HCT116 (cell line): Measurements from ENCODE around the gene ACTC1. TPM values are rescaled to one million over a fixed set of nuclear protein-coding genes. Genes with fewer than 3 reads are reported as not detected.

Experiments
- ATAC-seq: fragments of 200-7000 bp; cut with Tn5 transposase; 2 replicates; pipeline ENCODE4 v1.9.1; 2020; ENCODE audit warnings: mild to moderate bottlenecking, moderate library complexity
- BruUV-seq: library from RNA; stranded (reverse); fragments of 400-500 nt; replicated peaks from 2 replicates; lab custom pipeline; 2021; lab: Mats Ljungman, UMichigan
- CTCF ChIA-PET: fragments of 300-600 bp; sonication (Branson Sonifier 250); formaldehyde crosslinking; loops from one replicate; lab custom pipeline; 2021; ENCODE audit warnings: antibody characterized with exemption; lab: Charles Lee
- POLR2A ChIA-PET: fragments of 300-600, 350-600 bp; sonication (Branson Sonifier 250); formaldehyde crosslinking; loops from one replicate; lab custom pipeline; 2021; ENCODE audit warnings: antibody characterized with exemption; lab: Charles Lee
- RAD21 ChIA-PET, 2 experiments: fragments of 300-600 bp; sonication (Branson Sonifier 250); formaldehyde crosslinking; loops; one replicate each; lab custom pipeline; 2023; ENCODE audit warnings: low total read pairs in 2 of 2; ENCODE audit not compliant: uncharacterized antibody in 2 of 2, unreplicated experiment in 2 of 2, low non-redundant PET in 1 of 2; lab: Charles Lee
- DNase-seq: peaks from one replicate; pipeline ENCODE4 v3.0.0-alpha.2; 2010; ENCODE audit warnings: low read depth, low spot score
- H2AFZ ChIP-seq: fragments of 200-600 bp; shearing (Covaris generic), sonication (generic); 2 replicates; pipeline ENCODE4 v1.6.1; 2017; ENCODE audit warnings: low read depth, mixed run types, mixed read lengths, antibody characterized with exemption, low read length; ENCODE audit not compliant: poor library complexity, severe bottlenecking
- H3K27ac ChIP-seq: 2 replicates; pipeline ENCODE4 v1.5.1; 2012; ENCODE audit warnings: low read depth, low read length
- H3K27me3 ChIP-seq: fragments of 200-600 bp; sonication (generic); 2 replicates; pipeline ENCODE4 v1.6.1; 2016; ENCODE audit warnings: mixed run types, low read length, mixed read lengths; ENCODE audit not compliant: insufficient read depth
- H3K36me3 ChIP-seq, 2 experiments: fragments of 200-500 bp in 1 of 2; fragments of 200-600 bp in 1 of 2; sonication (Bioruptor generic) in 1 of 2; sonication (generic) in 1 of 2; 2 replicates each; pipeline versions ENCODE4 v1.5.1 to v1.6.1; 2014 to 2016; ENCODE audit warnings: low read length in 2 of 2, inconsistent platforms in 1 of 2, mixed read lengths in 1 of 2, mixed run types in 1 of 2; ENCODE audit not compliant: insufficient read depth in 2 of 2, control insufficient read depth in 1 of 2
- H3K4me1 ChIP-seq, 2 experiments: fragments of 200-600 bp in 1 of 2; sonication (generic) in 1 of 2; 2 replicates each; pipeline versions ENCODE4 v1.5.1 to v1.6.1; 2012 to 2017; ENCODE audit warnings: low read length in 2 of 2, inconsistent platforms in 1 of 2, mild to moderate bottlenecking in 1 of 2, mixed read lengths in 1 of 2, mixed run types in 1 of 2, moderate library complexity in 1 of 2; ENCODE audit not compliant: insufficient read depth in 2 of 2, control insufficient read depth in 1 of 2
- H3K4me2 ChIP-seq: fragments of 200-600 bp; sonication (generic); 2 replicates; pipeline ENCODE4 v1.6.1; 2017; ENCODE audit warnings: mixed run types, low read length, mixed read lengths
- H3K4me3 ChIP-seq, 2 experiments: fragments of 200-600 bp in 1 of 2; sonication (generic) in 1 of 2; replicated peaks in 1 of 2; 2 replicates each; pipeline ENCODE4 v1.5.1; 2011 to 2016; ENCODE audit warnings: low read length in 2 of 2, control low read depth in 1 of 2, low read depth in 1 of 2, mild to moderate bottlenecking in 1 of 2, mixed read lengths in 1 of 2, mixed run types in 1 of 2
- H3K79me2 ChIP-seq: fragments of 200-600 bp; sonication (generic); 2 replicates; pipeline ENCODE4 v1.6.1; 2017; ENCODE audit warnings: mild to moderate bottlenecking, mixed run types, low read length, moderate library complexity, mixed read lengths; ENCODE audit not compliant: insufficient read depth
- H3K9ac ChIP-seq: fragments of 200-600 bp; sonication (generic); 2 replicates; pipeline ENCODE4 v1.6.1; 2016; ENCODE audit warnings: low read length, mixed read lengths
- H3K9me2 ChIP-seq: fragments of 200-600 bp; sonication (generic), shearing (Covaris generic); 2 replicates; pipeline ENCODE4 v1.6.1; 2017; ENCODE audit warnings: mixed run types, mild to moderate bottlenecking, moderate library complexity; ENCODE audit not compliant: insufficient read depth
- H3K9me3 ChIP-seq, 2 experiments: fragments of 200-500 bp in 1 of 2; fragments of 200-600 bp in 1 of 2; sonication (Bioruptor generic) in 1 of 2; sonication (generic) in 1 of 2; 2 replicates each; pipeline ENCODE4 v1.6.1; 2014 to 2017; ENCODE audit warnings: low read length in 2 of 2, mixed read lengths in 2 of 2, inconsistent platforms in 1 of 2, low read depth in 1 of 2, mild to moderate bottlenecking in 1 of 2, mixed run types in 1 of 2, moderate library complexity in 1 of 2; ENCODE audit not compliant: control insufficient read depth in 1 of 2, insufficient read depth in 1 of 2
- H4K20me1 ChIP-seq: fragments of 200-600 bp; sonication (generic), shearing (Covaris generic); 2 replicates; pipeline ENCODE4 v1.6.1; 2017; ENCODE audit warnings: mixed run types, mild to moderate bottlenecking, moderate library complexity; ENCODE audit not compliant: insufficient read depth
- EGR1 ChIP-seq: IDR thresholded peaks from 2 replicates; pipeline ENCODE4 v1.6.1; 2012; ENCODE audit warnings: low read depth
- ELF1 ChIP-seq: IDR thresholded peaks from 2 replicates; pipeline ENCODE4 v1.6.1; 2012; ENCODE audit warnings: low read depth, borderline replicate concordance
- EZH2 ChIP-seq: fragments of 200-600 bp; sonication (generic); IDR thresholded peaks from 2 replicates; pipeline ENCODE4 v1.6.1; 2017; ENCODE audit warnings: antibody characterized with exemption, mixed run types
- FOSL1 ChIP-seq: IDR thresholded peaks from 2 replicates; pipeline ENCODE4 v1.6.1; 2012; ENCODE audit warnings: low read depth
- POLR2A ChIP-seq: IDR thresholded peaks from 2 replicates; pipeline ENCODE4 v1.7.0; 2011; ENCODE audit warnings: borderline replicate concordance; ENCODE audit not compliant: insufficient read depth, insufficient read length; ENCODE audit errors: extremely low read depth
- RAD21 ChIP-seq: IDR thresholded peaks from 2 replicates; pipeline ENCODE4 v1.6.1; 2012; ENCODE audit warnings: low read depth, mild to moderate bottlenecking
- SP1 ChIP-seq: IDR thresholded peaks from 2 replicates; pipeline ENCODE4 v1.6.1; 2012; ENCODE audit warnings: low read depth
- TCF7L2 ChIP-seq: IDR thresholded peaks from 2 replicates; pipeline ENCODE4 v1.7.0; 2011; ENCODE audit warnings: borderline replicate concordance, inconsistent platforms; ENCODE audit not compliant: insufficient read depth, insufficient read length; ENCODE audit errors: extremely low read depth
- YY1 ChIP-seq: IDR thresholded peaks from 2 replicates; pipeline ENCODE4 v1.6.1; 2011; ENCODE audit warnings: low read length, low read depth, moderate library complexity, mild to moderate bottlenecking; ENCODE audit not compliant: insufficient replicate concordance; ENCODE audit errors: extremely low read depth
- ZBTB33 ChIP-seq: IDR thresholded peaks from 2 replicates; pipeline ENCODE4 v1.6.1; 2011; ENCODE audit warnings: mild to moderate bottlenecking, low read length, moderate library complexity; ENCODE audit not compliant: insufficient replicate concordance; ENCODE audit errors: extremely low read depth
- ZFX ChIP-seq: fragments of 450-650 bp; IDR thresholded peaks from 2 replicates; pipeline ENCODE4 v1.6.1; 2017
- ZNF274 ChIP-seq: fragments of 200-500 bp; sonication (Bioruptor generic); IDR thresholded peaks from 2 replicates; pipeline ENCODE4 v1.6.1; 2014; ENCODE audit warnings: mild to moderate bottlenecking, low read depth, low read length, inconsistent platforms
- intact Hi-C: fragments of 100-400 bp; cut with micrococcal nuclease; formaldehyde crosslinking; loops from 2 replicates; pipeline ENCODE4 v1.10.0; 2022
- total RNA-seq: library from RNA; stranded (reverse); gene quantifications from one replicate; pipeline ENCODE4 v1.2.1, GENCODE V29; 2021; ENCODE audit not compliant: unreplicated experiment
- TF ChIP-seq, protein P1 (sequence below): IDR thresholded peaks from 2 replicates; pipeline ENCODE4 v1.6.1; 2012; ENCODE audit warnings: low read depth

Gene ACTC1
- total RNA-seq, 1 experiment from 2014 or later = not detected

DNA sequence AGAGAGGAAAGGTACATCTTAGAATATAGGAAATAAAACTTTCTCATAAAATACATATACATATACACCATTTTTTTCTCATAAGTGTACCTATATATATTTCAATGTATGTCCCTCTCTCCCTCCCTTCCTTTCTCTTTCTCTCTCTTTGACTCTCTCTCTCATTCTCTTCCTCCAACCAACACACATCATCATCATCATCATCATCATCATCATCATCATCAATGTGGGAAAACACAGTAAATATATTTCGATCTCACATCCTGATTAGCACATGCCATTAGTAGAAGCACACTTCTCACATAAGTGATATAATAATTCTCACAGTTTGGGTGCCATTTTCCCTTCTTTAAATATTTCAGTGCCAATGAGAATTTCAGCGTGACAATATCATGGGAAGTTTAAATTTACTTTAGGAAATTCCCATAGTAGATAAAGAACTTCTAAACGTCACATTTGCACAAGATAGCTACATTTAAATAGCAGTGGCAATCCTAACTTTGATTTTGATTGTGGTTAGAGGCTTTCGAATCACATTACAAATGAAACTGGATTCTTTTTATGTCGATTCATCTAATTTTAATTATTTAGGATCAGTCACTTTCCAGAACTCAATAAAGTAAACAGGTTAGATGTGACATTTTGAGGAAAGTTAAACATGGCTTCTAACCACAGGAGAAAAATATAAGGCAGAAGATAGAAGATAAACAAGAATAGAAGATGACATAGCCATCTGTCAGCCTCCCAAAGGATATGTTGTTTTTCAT is 33.0 kb upstream of the ACTC1 start (continued):
- TF ChIP-seq YY1 = no peak
- TF ChIP-seq ELF1 = no peak
- TF ChIP-seq ZFX = no peak
- no peak for TF ChIP-seq RAD21
- TF ChIP-seq, all 23 proteins: peak for 0

DNA sequence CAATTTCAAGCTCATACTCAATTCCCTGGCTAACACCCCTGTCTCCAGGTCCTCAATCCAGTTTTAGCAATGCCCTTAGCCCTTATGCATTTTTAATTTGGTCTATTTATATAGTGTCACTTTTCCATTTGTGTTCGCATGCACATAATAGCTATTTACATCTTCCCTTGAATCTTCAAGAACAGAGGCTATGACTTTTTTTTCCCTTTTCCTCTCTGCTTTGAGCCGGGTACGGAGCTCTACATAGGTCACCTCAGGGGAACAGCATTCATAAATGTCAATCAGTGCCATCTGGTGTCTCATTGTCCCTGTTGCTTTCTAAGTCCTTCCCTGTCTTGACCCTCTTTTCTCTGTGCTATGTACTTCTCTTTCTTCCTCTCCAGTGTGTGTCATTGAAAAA is 26.5 kb upstream of the ACTC1 start:
- H2AFZ ChIP-seq = no peak overlapping the region
- no TSS peak for BruUV-seq
- RAD21 ChIA-PET = no interaction called here
- CTCF ChIA-PET = no interaction called here
- intact Hi-C loops = no loop called here
- H4K20me1 ChIP-seq = no peaks in the 10 kb centered on the region
- H3K4me1 ChIP-seq = no peaks in the 10 kb centered on the region
- no peak overlapping the region for H3K4me3 ChIP-seq
- no peak overlapping the region for H3K27ac ChIP-seq
- no peaks in the 10 kb centered on the region for H3K9me2 ChIP-seq
- POLR2A ChIA-PET = no interaction called here
- ATAC-seq (no peak), DNase-seq (no peak)
- H3K9me3 ChIP-seq = no peaks in the 10 kb centered on the region
- no peak overlapping the region for H3K4me2 ChIP-seq
- H3K27me3 ChIP-seq = no peaks in the 10 kb centered on the region; the same call in 1 of the 2 replicates
- no peak overlapping the region for H3K9ac ChIP-seq
- TF ChIP-seq SP1 (no peak), FOSL1 (no peak), TCF7L2 (no peak)
- no peaks in the 10 kb centered on the region for H3K36me3 ChIP-seq
- H3K79me2 ChIP-seq = no peaks in the 10 kb centered on the region

DNA sequence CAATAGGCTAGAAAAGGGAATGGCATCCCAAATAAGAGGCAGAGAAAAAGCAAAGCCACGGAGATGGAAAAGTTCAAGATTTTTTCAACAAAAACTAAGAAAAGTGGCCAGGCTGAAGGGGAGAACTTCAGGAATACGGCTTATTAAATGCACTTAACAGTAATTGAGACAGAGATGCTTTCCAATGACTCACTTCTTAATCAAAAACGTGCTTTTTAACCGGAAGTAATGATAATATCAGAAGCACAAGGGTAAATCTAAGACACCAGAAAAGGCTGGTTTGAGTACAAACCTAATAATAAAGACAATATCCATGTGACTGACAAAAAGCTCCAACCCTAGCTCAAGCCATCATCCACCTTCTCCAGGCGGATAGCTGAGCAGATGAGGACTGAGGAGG is 24.8 kb upstream of the ACTC1 start:
- no peak overlapping the region for H3K9ac ChIP-seq
- H4K20me1 ChIP-seq = no peaks in the 10 kb centered on the region
- no peaks in the 10 kb centered on the region for H3K9me3 ChIP-seq
- no peaks in the 10 kb centered on the region for H3K4me1 ChIP-seq
- CTCF ChIA-PET = no interaction called here
- no peaks in the 10 kb centered on the region for H3K79me2 ChIP-seq
- intact Hi-C loops = no loop called here
- POLR2A ChIA-PET = no interaction called here
- H2AFZ ChIP-seq = no peak overlapping the region
- H3K36me3 ChIP-seq = no peaks in the 10 kb centered on the region
- RAD21 ChIA-PET = interaction anchor here in 1 of 2 experiments (0.7 kb wide), 1 partner anchor 112 kb away, joined by 3 read pairs; no protein-coding TSS in a partner anchor
- no peak for ATAC-seq
- no peaks in the 10 kb centered on the region; the same call in 1 of the 2 replicates for H3K27me3 ChIP-seq
- H3K27ac ChIP-seq = no peak overlapping the region
- no peaks in the 10 kb centered on the region for H3K9me2 ChIP-seq
- no peak overlapping the region for H3K4me3 ChIP-seq
- DNase-seq = no peak
- H3K4me2 ChIP-seq = no peak overlapping the region
- BruUV-seq = no TSS peak
- TF ChIP-seq EGR1 (no peak), TCF7L2 (no peak), EZH2 (no peak), ZBTB33 (no peak), ZNF274 (no peak), POLR2A (no peak), FOSL1 (no peak)
- TF ChIP-seq, protein P1, sequence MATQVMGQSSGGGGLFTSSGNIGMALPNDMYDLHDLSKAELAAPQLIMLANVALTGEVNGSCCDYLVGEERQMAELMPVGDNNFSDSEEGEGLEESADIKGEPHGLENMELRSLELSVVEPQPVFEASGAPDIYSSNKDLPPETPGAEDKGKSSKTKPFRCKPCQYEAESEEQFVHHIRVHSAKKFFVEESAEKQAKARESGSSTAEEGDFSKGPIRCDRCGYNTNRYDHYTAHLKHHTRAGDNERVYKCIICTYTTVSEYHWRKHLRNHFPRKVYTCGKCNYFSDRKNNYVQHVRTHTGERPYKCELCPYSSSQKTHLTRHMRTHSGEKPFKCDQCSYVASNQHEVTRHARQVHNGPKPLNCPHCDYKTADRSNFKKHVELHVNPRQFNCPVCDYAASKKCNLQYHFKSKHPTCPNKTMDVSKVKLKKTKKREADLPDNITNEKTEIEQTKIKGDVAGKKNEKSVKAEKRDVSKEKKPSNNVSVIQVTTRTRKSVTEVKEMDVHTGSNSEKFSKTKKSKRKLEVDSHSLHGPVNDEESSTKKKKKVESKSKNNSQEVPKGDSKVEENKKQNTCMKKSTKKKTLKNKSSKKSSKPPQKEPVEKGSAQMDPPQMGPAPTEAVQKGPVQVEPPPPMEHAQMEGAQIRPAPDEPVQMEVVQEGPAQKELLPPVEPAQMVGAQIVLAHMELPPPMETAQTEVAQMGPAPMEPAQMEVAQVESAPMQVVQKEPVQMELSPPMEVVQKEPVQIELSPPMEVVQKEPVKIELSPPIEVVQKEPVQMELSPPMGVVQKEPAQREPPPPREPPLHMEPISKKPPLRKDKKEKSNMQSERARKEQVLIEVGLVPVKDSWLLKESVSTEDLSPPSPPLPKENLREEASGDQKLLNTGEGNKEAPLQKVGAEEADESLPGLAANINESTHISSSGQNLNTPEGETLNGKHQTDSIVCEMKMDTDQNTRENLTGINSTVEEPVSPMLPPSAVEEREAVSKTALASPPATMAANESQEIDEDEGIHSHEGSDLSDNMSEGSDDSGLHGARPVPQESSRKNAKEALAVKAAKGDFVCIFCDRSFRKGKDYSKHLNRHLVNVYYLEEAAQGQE = no peak
